Stimulated activated effector memory CD8-positive, alpha-beta T cell treated with anti-CD3 and anti-CD28 coated beads, Interleukin-12 subunit alpha, Interleukin-12 subunit beta, amount 100 ng/mL, for 72 hours (primary cell): Measurements from ENCODE around the gene IKZF1.
A peak's percentile ranks its signal among the peaks of the same experiment; 100 is the strongest.

Source experiments
- ATAC-seq: fragments of 150-1000 bp; cut with Tn5 transposase; 2 replicates; pipeline ENCODE4 v1.10.0; 2021
- DNase-seq, 2 donors: peaks; one replicate each; pipeline ENCODE4 v3.0.0; 2021 to 2022; ENCODE audit warnings: low spot score in 2 of 2
- H3K27ac Mint-ChIP-seq: one replicate; pipeline ENCODE4 v1.8.0; 2022; ENCODE audit warnings: mild to moderate bottlenecking, mixed read lengths
- H3K36me3 Mint-ChIP-seq: one replicate; pipeline ENCODE4 v1.8.0; 2022; ENCODE audit warnings: mild to moderate bottlenecking, mixed read lengths
- H3K4me1 Mint-ChIP-seq: one replicate; pipeline ENCODE4 v1.8.0; 2022; ENCODE audit warnings: mixed read lengths
- H3K4me3 Mint-ChIP-seq: one replicate; pipeline ENCODE4 v1.8.0; 2022; ENCODE audit warnings: mild to moderate bottlenecking, mixed read lengths
- H3K9me3 Mint-ChIP-seq: one replicate; pipeline ENCODE4 v1.8.0; 2022; ENCODE audit warnings: mixed read lengths

IKZF1 gene

GRCh38 chr7:50304129-50304910, at the start of gene IKZF1:
TSS of gene IKZF1 (plus strand) at chr7:50304716. CDS start at chr7:50319062, 14,346 bp downstream.
- Mint-ChIP-seq H3K27ac (peak within 1 kb of the TSS; percentile 89), H3K4me3 (peak within 1 kb of the TSS; percentile 84), H3K36me3 (peaks cover 56% of the 10 kb centered on the region), H3K9me3 (no peaks in the 10 kb centered on the region), H3K4me1 (peaks cover 42% of the 10 kb centered on the region)
- ATAC-seq = peak; percentile 62
- peak; percentile 40 to 84 for DNase-seq

- Mint-ChIP-seq H3K4me3 (peak overlapping the region; percentile 83), H3K36me3 (peaks cover 12% of the 10 kb centered on the region), H3K27ac (peak overlapping the region; percentile 92), H3K9me3 (no peaks in the 10 kb centered on the region), H3K4me1 (peaks cover 74% of the 10 kb centered on the region)
- ATAC-seq = peak; percentile 66
- DNase-seq = no peak
Observed at GRCh38 chr7:50261593-50261992, 42.9 kb upstream of the IKZF1 start.

- peaks cover 20% of the 10 kb centered on the region for H3K36me3 Mint-ChIP-seq
- peaks cover 83% of the 10 kb centered on the region for H3K4me1 Mint-ChIP-seq
- peak overlapping the region; percentile 83 for H3K4me3 Mint-ChIP-seq
- no peak for DNase-seq
- peak overlapping the region; percentile 92 for H3K27ac Mint-ChIP-seq
- no peak for ATAC-seq
- H3K9me3 Mint-ChIP-seq = no peaks in the 10 kb centered on the region
Observed at GRCh38 chr7:50262446-50262845, 42.1 kb upstream of the IKZF1 start.

- Mint-ChIP-seq H3K4me1 (peaks cover 89% of the 10 kb centered on the region), H3K9me3 (no peaks in the 10 kb centered on the region), H3K27ac (peak overlapping the region; percentile 92), H3K4me3 (peak overlapping the region; percentile 83), H3K36me3 (peaks cover 20% of the 10 kb centered on the region)
- ATAC-seq = peak; percentile 60
- no peak for DNase-seq
Observed at GRCh38 chr7:50262916-50263690, 41.4 kb upstream of the IKZF1 start.

- peak overlapping the region; percentile 83 for H3K4me3 Mint-ChIP-seq
- peaks cover 99% of the 10 kb centered on the region for H3K4me1 Mint-ChIP-seq
- H3K36me3 Mint-ChIP-seq = peaks cover 20% of the 10 kb centered on the region
- ATAC-seq (peak; percentile 50), DNase-seq (peak in 1 of 2 donors; percentile 74)
- no peaks in the 10 kb centered on the region for H3K9me3 Mint-ChIP-seq
- peak overlapping the region; percentile 92 for H3K27ac Mint-ChIP-seq
Observed at GRCh38 chr7:50264908-50265307, 39.6 kb upstream of the IKZF1 start.

- peaks cover 20% of the 10 kb centered on the region for H3K36me3 Mint-ChIP-seq
- H3K4me3 Mint-ChIP-seq = peak overlapping the region; percentile 83
- H3K9me3 Mint-ChIP-seq = no peaks in the 10 kb centered on the region
- H3K27ac Mint-ChIP-seq = peak overlapping the region; percentile 92
- peaks cover 96% of the 10 kb centered on the region for H3K4me1 Mint-ChIP-seq
- ATAC-seq (peak; percentile 6), DNase-seq (peak in 1 of 2 donors; percentile 77)
Observed at GRCh38 chr7:50265968-50266634, 38.4 kb upstream of the IKZF1 start.

- H3K27ac Mint-ChIP-seq = peak overlapping the region; percentile 92
- DNase-seq = peak; percentile 62 to 89
- H3K4me3 Mint-ChIP-seq = peak overlapping the region; percentile 83
- peaks cover 95% of the 10 kb centered on the region for H3K4me1 Mint-ChIP-seq
- peak; percentile 83 for ATAC-seq
- H3K36me3 Mint-ChIP-seq = peaks cover 20% of the 10 kb centered on the region
- H3K9me3 Mint-ChIP-seq = no peaks in the 10 kb centered on the region
Observed at GRCh38 chr7:50266635-50267386, 37.7 kb upstream of the IKZF1 start.

- ATAC-seq (no peak), DNase-seq (peak in 1 of 2 donors; percentile 61)
- Mint-ChIP-seq H3K27ac (peak overlapping the region; percentile 92), H3K36me3 (peaks cover 20% of the 10 kb centered on the region), H3K9me3 (no peaks in the 10 kb centered on the region), H3K4me1 (peaks cover 89% of the 10 kb centered on the region), H3K4me3 (peak overlapping the region; percentile 83)
Observed at GRCh38 chr7:50267525-50268041, 36.9 kb upstream of the IKZF1 start.

GRCh38 chr7:50268223-50268622, 36.3 kb upstream of the IKZF1 start:
- ATAC-seq (no peak), DNase-seq (no peak)
- H3K9me3 Mint-ChIP-seq = no peaks in the 10 kb centered on the region
- peak overlapping the region; percentile 92 for H3K27ac Mint-ChIP-seq
- H3K4me1 Mint-ChIP-seq = peaks cover 89% of the 10 kb centered on the region
- peak overlapping the region; percentile 83 for H3K4me3 Mint-ChIP-seq
- peaks cover 20% of the 10 kb centered on the region for H3K36me3 Mint-ChIP-seq

- Mint-ChIP-seq H3K4me1 (peaks cover 87% of the 10 kb centered on the region), H3K9me3 (no peaks in the 10 kb centered on the region), H3K4me3 (peak overlapping the region; percentile 83), H3K27ac (peak overlapping the region; percentile 92), H3K36me3 (peaks cover 20% of the 10 kb centered on the region)
- DNase-seq (no peak), ATAC-seq (no peak)
Observed at GRCh38 chr7:50268990-50269389, 35.5 kb upstream of the IKZF1 start.

- no peak overlapping the region for H3K4me3 Mint-ChIP-seq
- peak overlapping the region; percentile 92 for H3K27ac Mint-ChIP-seq
- ATAC-seq (no peak), DNase-seq (no peak)
- peaks cover 10% of the 10 kb centered on the region for H3K36me3 Mint-ChIP-seq
- peaks cover 77% of the 10 kb centered on the region for H3K4me1 Mint-ChIP-seq
- H3K9me3 Mint-ChIP-seq = no peaks in the 10 kb centered on the region
Observed at GRCh38 chr7:50270531-50271018, 33.9 kb upstream of the IKZF1 start.

- no peaks in the 10 kb centered on the region for H3K36me3 Mint-ChIP-seq
- no peaks in the 10 kb centered on the region for H3K9me3 Mint-ChIP-seq
- peaks cover 55% of the 10 kb centered on the region for H3K4me1 Mint-ChIP-seq
- no peak overlapping the region for H3K4me3 Mint-ChIP-seq
- no peak overlapping the region for H3K27ac Mint-ChIP-seq
- DNase-seq (no peak), ATAC-seq (no peak)
Observed at GRCh38 chr7:50272808-50273207, 31.7 kb upstream of the IKZF1 start.

GRCh38 chr7:50273301-50273700, 31.2 kb upstream of the IKZF1 start:
- Mint-ChIP-seq H3K36me3 (no peaks in the 10 kb centered on the region), H3K27ac (no peak overlapping the region), H3K4me1 (peaks cover 50% of the 10 kb centered on the region), H3K9me3 (no peaks in the 10 kb centered on the region), H3K4me3 (no peak overlapping the region)
- DNase-seq (no peak), ATAC-seq (no peak)

- H3K27ac Mint-ChIP-seq = no peak overlapping the region
- H3K4me1 Mint-ChIP-seq = peaks cover 44% of the 10 kb centered on the region
- H3K9me3 Mint-ChIP-seq = no peaks in the 10 kb centered on the region
- no peaks in the 10 kb centered on the region for H3K36me3 Mint-ChIP-seq
- ATAC-seq = peak; percentile 78
- no peak overlapping the region for H3K4me3 Mint-ChIP-seq
- DNase-seq = no peak
Observed at GRCh38 chr7:50273870-50274269, 30.6 kb upstream of the IKZF1 start.
